Fibroblast of skin of left quadriceps (primary cell): ENCODE measurements around the gene DHRS4.
"Not testable (repeated sequence)": the region's sequence is repeated elsewhere in the genome, so short reads cannot be mapped to it uniquely, and the experiment has no call there.

ENCODE experiments used
- DNase-seq, 2 experiments: peaks; one replicate each; pipeline ENCODE4 v3.0.0-alpha.2; 2013; ENCODE audit warnings: low read depth in 2 of 2

DHRS4 gene

DNA sequence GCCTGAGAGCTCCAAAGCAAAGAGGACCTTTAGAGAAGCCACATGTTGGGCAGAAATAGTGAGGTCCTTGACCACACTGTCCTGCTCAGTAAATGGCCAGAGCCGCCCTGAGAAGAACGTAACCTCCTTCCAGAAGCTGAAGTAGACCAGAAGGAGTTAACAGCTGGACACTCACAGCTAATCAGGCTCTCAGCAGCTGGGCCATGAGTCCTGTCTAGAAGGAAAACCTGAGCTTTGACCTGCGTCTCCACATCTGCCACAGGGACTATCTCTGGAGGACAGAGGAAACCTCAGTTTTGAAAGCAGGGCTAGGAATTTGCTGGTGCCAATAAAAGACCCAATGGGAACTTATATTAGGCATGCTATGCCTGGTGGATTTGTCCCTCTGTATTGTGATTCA, 12.3 kb upstream of the DHRS4 start:
- DNase-seq = no peak

DNA sequence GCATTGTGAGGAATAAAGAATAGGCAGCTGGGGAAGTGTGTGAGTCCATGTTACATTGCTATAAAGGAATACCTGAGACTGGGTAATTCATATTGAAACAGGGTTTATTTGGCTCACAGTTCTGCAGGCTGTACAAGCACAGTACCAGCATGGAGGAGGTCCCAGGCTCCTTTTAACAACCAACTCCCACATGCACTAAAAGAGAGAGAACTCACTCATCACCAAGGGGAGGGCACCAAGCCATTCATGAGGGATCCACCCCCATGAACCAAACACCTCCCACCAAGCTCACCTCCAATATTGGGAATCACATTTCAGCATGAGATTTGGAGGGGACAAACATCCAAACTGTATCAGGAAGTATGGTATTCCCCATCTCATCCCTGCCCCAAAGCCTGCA, 11.9 kb upstream of the DHRS4 start:
- DNase-seq = no peak

DNA sequence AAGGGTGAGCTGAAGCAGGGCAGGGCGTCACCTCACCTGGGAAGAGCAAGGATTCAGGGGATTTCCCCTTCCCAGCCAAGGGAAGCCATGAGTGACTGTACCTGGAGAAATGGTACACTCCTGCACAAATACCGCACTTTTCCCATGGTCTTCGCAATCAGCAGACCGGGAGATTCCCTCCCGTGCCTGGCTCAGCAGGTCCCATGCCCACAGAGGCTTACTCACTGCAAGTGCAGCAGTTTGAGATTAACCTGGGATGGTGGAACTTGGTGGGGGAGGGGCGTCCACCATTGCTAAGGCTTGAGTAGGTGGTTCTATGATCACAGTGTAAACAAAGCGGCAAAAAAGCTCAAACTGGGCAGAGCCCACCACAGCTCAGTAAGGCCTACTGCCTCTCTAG, 11.0 kb upstream of the DHRS4 start:
- DNase-seq = no peak

DNA sequence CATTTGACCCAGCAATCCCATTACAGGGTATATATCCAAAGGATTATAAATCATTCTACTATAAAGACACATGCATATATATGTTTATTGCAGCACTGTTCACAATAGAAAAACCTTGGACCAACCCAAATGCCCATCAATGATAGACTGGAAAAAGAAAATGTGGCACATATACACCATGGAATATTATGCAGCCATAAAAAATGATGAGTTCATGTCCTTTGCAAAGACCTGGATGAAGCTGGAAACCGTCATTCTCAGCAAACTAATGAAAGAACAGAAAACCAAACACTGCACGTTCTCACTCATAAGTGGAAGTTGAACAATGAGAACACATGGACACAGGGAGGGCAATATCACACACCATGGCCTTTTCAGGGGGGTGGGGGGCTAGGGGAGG, 4.5 kb upstream of the DHRS4 start:
- not testable (repeated sequence) for DNase-seq

DNA sequence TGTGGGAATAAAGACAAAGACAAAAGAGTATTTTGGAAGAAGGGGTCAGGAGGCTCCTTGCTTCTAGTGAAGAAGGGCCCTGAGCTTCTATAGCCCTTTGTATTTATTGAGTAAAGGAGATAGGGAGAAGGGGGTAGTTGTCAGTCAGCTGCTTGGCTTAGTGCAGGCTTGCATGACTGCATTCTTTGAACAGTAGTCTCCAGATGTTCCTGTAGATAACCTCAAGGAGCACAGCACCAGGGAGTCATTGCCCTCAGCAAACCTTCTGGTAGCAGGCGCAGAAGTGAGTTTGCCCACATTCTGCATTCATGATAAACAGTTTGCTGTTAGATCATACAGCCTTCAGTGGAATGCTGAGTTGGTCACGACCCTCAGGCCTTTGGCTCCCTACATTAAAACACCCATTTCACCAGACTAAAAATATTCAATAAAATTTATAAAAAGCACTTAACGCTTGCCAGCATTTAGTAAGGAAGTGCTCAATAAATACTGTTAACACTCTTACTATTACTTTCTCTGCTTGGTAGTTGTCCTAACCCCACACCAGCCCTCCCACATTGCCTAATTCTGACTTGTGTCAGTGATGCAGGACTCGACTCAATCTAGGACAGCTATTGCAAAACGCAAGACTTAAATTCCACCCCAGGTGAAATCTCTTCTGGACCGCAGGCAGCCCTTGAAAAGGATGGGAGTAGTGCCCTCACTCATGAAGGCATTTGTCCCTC, 3.0 kb upstream of the DHRS4 start:
- DNase-seq = no peak

DNA sequence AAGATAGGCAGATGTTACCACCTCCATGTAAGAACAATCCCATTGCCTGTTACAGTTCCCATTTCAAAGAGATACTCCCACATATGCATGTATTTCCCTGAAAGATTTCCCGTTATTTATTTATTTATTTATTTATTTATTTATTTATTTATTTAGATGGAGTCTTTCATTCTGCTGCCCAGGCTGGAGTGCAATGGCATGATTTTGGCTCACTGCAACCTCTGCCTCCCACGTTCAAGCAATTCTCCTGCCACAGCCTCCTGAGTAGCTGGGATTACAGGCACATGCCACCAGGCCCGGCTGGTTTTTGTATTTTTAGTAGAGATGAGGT, 2.5 kb upstream of the DHRS4 start:
- not testable (repeated sequence) for DNase-seq

DNA sequence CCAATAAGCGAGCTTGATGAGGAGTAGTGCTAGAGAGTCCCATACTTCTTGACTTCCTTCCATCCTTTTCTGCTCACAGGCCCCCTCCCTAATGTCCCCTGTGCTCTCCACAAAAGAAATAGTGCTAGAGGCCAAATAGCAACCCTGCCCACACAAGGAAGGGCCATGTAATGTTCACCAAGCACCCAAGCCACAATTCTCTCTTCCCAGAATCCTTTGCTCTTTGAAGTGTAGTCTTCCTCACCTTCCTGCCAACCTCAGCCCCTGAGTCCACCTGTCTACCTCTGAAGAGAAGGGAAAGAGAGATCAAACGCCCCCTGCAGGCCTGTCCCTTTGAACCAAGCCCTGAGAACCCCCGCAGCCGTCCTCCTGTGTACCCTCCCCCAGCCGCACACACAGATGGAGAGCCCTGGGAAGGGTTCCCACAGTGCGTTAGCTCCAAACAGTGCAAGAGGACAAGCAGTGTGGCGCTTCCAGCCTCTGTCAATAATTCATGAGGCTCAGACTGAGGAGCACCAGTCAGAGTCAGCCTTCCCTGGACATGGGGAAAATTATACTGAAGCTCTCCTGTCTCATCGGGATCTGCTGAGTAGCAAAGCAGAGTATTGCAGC, 1.9 kb upstream of the DHRS4 start:
- DNase-seq = no peak

DNA sequence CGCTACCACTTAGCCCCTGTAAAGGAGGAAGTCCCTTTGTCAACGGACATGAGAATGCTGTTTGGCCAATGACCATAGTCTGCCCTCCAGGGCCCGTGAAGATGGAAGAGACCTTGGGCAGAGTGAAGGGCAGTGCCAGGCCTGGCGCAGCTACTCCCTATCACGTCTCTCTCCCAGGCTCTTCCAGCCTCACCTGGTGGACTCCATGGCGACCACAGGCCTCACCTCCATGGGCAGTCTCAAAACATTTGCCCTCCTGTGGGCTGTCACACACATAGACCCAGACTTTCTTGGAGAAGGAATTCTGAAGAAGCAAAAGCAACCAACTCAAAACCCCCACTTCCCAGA, 480 bp upstream of the DHRS4 start:
- not testable (repeated sequence) for DNase-seq

DNA sequence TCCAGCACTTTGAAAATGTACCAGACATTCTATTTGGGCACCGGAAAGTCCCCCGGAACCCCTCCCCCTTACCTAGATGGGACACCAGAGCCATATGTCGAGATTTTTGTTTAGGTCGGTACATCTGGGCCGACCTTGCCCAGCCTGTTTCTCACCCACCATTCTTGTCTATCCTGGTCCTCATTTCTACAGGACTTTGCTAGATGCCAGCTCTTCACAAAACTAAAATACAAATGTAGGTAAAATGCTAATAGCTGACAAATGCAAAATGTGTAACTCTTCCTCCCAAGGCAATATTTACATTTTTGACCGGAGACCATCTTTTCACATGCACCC, 677 bp downstream of the DHRS4 start:
- DNase-seq = not testable (repeated sequence)

DNA sequence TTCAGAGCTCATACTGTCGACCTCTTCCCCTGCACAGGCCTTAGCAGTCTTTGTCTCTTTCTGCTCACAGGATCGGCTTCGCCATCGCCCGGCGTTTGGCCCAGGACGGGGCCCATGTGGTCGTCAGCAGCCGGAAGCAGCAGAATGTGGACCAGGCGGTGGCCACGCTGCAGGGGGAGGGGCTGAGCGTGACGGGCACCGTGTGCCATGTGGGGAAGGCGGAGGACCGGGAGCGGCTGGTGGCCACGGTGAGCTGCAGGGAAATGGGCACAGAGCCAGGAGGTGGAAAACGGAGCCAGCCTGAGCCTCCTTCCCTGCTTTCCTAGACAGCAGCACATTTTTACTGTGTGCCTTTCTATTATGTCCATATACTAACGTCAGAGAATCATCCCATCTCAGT, 1.4 kb downstream of the DHRS4 start:
- not testable (repeated sequence) for DNase-seq

DNA sequence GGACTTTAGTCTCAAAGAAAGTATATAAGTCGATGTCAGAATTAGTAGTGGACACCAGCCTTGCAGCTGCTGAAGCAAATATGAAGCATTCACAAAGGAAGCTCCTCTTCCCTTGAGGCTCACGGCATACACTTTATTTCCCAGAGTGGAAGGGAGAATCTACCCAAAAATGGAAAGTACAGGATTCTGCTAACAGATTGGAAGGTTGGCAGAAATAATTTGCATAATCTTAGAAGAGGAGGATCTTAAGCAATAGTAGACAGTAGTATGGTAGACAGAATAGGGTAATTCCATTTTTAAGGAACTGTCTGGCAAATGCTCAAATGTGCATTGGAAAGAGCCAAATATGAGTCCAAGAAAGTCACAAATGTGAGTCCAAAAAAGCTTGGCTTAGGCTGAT, 2.2 kb downstream of the DHRS4 start:
- DNase-seq = not testable (repeated sequence)

DNA sequence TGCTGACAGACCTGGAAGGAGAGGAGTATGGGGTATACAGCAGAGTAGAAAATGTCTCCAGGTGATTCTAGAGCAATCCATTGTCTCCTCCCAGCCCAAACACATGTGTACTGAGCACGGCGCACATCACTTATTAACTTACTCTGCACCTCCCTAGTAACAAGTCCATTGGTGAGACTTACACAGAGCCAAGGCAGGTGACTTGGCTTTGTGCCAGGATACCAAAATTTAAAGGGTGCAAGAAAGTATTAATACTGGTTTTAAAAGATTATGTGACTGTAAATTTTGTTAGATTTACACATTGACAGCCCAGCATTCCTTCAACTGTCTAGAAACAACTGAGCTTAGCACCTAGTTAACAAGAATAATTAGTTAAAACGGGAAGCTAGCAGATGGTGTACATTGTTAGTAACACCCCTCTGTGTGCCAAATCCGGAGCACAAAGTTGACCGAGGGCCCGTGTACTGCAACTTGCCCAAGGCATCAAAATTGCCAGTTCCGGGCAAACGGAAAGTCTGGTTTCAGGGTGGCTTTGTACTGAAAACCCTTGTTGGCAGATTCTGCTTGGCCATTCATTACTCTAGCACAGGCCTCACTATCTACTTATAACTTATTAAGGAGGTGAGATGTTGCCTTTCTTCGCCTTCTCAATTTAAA, 4.5 kb downstream of the DHRS4 start:
- not testable (repeated sequence) for DNase-seq

DNA sequence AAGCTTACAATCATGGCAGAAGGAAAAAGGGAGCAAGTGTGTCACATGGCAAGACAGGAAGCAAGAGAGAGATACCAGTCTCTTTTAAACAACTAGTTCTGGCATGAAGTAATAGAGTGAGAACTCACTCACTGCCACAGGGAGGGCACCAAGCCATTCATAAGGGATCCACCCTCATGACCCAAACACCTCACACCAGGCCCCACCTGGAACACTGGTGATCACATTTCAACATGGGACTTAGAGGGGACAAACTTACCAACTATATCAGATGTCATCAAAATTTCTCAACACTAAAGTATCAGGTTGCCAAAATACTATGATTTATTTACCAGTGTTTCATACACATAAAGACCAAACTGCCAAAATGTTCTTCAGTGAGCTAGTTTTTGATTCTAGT, 7.3 kb downstream of the DHRS4 start:
- not testable (repeated sequence) for DNase-seq

DNA sequence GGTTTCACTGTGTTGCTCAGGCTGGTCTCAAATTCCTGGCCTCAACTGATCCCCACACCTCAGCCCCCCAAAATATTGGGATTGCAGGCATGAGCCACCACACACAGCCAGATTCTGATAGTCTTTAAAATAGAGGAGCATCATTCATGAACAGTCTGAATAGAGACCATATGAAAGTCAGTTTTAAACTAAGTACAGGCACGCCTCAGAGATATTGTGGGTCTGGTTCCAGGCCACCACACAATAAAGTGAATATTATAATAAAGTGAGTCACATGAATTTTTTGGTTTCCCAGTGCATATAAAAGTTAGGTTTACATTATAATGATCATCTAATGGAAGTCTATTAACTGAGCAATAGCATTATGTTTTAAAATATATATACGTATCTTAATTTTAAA, 8.1 kb downstream of the DHRS4 start:
- DNase-seq = not testable (repeated sequence)

DNA sequence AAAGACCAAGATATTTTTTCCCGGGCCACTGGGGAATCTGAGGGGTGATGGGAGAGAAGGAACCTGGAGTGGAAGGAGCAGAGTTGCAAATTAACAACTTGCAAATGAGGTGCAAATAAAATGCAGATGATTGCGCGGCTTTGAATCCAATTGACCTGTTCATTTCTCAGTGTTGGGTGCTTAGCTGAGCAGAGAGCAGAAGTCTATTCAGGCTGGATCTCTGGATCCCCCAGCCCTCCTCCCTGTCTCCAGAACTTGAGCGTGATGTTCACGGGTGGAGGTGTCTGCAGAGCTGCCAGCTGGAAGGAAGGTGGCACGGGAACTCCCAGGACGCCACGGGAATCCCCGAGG, 15.5 kb downstream of the DHRS4 start:
- not testable (repeated sequence) for DNase-seq

DNA sequence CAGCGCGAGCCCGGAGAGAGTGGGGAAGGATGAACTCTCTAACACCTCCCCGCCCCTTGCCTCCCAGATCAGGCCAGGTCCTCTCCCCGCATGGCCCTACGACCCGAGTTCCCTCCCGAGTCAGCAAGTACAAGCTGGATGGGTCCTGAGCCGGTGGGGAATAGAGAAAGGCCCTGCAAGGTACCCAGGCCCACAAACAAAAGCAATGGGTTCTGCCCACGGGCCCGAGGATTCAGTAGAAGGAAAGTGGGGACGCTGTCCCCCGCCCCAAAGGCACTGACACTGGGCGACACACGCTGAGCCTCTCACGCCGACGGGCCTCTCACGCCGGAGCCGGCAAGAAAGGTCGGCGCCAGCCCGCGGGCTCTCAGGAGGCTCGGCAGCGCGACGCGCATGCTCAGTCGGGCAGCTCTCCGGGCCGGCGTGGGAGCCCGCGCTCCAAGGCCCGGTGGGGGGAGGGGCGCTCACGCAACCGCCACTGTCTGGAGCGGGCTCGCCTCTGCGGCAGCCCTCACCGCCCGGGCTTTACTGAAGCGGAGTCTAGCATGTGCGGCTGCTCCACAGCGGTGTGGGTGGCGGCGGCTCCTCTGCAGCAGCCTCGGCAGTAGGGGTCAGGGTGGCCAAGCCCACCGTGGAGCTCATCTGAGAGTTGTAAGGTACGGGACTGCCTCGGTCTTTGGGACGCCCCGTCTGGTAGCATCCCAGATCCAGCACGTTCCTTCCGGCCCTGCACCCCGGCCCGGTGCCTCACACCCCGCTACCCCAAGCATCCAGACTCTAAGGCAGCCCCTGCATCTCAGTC, 16.1 kb downstream of the DHRS4 start:
- DNase-seq = not testable (repeated sequence)

DNA sequence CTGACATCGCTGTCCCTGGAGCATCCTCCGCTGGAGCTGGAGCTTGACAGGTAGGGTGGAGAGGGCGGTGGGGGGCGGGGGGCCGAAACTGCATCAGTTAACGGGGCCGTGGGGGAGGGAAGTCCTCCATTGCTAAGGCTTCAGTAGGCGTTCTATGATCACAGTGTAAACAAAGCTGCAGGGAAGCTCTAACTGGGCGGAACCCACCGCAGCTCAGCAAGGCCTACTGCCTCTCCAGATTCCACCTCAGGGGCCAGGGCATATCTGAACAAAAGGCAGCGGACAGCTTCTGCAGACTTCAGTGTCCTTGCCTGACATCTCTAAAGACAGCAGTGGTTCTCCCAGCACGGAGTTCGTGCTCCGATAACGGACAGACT, 16.7 kb downstream of the DHRS4 start:
- DNase-seq = not testable (repeated sequence)

DNA sequence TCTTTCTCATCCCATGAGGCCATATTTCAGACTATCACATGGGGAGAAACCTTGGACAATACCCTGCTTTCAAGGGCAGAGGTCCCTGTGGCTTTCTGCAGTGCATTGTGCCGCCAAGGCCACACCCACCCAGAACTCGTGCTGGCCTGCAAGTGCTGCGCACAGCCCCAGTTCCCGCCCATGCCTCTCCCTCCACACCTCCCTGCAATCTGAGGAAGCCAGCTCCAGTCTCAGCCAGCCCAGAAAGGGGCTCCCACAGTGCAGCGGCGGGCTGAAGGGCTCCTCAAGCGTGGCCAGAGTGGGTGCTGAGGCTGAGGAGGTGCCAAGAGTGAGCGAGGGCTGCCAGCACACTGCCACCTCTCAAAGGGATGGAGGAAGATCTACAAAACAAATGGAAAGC, 19.6 kb downstream of the DHRS4 start:
- DNase-seq = not testable (repeated sequence)

DNA sequence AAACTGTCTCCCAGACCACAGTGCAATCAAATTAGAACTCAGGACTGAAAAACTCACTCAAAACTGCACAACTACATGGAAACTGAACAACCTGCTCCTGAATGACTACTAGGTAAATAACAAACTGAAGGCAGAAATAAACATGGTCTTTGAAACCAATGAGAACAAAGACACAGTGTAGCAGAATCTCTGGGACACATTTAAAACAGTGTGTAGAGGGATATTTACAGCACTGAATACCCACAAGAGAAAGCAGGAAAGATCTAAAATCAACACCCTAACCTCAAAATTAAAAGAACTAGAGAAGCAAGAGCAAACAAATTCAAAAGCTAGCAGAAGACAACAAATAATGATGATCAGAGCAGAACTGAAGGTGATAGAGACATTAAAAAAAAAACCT, 20.5 kb downstream of the DHRS4 start:
- not testable (repeated sequence) for DNase-seq

DNA sequence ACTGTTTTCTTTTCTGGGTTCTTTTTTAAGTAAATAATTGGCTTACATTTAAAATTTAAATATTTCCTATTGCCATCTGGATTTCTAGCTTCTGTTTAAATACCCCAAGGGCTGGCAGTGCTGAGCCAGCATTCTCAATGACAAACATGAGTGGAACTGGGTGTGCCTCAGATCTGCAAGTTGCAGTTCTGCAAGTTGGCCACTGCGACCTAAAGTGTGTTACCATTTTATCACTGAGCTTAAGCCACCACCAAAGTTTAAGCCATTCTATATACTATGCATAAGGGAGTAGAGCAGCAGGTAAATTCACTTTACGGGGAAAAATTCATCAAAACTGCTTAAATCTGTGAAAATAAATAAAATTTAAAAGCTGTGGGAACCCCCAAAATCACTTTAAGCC, 23.6 kb downstream of the DHRS4 start:
- not testable (repeated sequence) for DNase-seq

DNA sequence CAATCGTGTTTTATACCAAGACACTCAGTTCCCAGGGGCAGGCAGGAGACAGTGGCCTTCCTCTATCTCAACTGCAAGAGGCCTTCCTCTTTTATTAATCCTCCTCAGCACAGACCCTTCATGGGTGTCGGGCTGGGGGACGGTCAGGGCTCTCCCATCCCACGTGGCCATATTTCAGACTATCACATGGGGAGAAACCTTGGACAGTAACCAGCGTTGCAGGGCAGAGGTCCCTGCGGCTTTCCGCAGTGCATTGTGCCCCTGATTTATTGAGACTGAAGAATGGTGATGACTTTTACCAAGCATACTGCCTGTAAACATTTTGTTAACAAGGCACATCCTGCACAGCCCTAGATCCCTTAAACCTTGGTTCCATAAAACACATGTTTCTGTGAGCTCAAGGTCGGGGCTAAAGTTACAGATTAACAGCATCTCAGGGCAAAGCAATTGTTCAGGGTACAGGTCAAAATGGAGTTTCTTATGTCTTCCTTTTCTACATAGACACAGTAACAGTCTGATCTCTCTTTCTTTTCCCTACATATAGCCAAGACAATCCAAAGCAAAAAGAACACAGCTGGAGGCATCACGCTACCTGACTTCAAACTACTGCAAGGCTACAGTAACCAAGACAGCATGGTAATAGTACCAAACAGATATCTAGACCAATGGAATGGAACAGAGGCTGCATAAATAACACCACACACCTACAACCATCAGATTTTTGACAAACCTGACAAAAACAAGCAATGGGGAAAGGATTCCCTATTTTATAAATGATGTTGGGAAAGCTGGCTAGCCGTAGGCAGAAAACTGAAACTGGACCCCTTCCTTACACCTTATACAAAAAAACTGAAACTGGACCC, 28.6 kb downstream of the DHRS4 start:
- DNase-seq = not testable (repeated sequence)
